Naive B cell (primary cell): ENCODE results near the gene LRP3. TPM values are rescaled to one million over a fixed set of nuclear protein-coding genes. Genes with fewer than 3 reads are reported as not detected.
"Not testable (repeated sequence)": the region's sequence is repeated elsewhere in the genome, so short reads cannot be mapped to it uniquely, and the experiment has no call there.

Source experiments
- ATAC-seq, 2 donors: fragments of 150-1000 bp; cut with Tn5 transposase; 2 replicates each; pipeline ENCODE4 v1.10.0; 2021; ENCODE audit warnings: low read depth in 2 of 2, mild to moderate bottlenecking in 2 of 2, moderate library complexity in 2 of 2
- DNase-seq: peaks from one replicate; pipeline ENCODE4 v3.0.0; 2022
- H3K27ac Mint-ChIP-seq, 6 donors: one replicate each; pipeline ENCODE4 v1.8.0; 2020 to 2022; ENCODE audit warnings: mild to moderate bottlenecking in 6 of 6, mixed read lengths in 6 of 6, moderate library complexity in 5 of 6, inconsistent platforms in 2 of 6
- H3K27me3 Mint-ChIP-seq, 3 donors: one replicate each; pipeline ENCODE4 v1.8.0; 2021 to 2022; ENCODE audit warnings: mixed read lengths in 3 of 3, mild to moderate bottlenecking in 1 of 3
- H3K36me3 Mint-ChIP-seq, 2 donors: one replicate each; pipeline ENCODE4 v1.8.0; 2020 to 2022; ENCODE audit warnings: mixed read lengths in 2 of 2, inconsistent platforms in 1 of 2, mild to moderate bottlenecking in 1 of 2
- H3K4me1 Mint-ChIP-seq, 3 donors: one replicate each; pipeline ENCODE4 v1.8.0; 2020 to 2022; ENCODE audit warnings: mixed read lengths in 3 of 3, inconsistent platforms in 1 of 3, mild to moderate bottlenecking in 1 of 3, moderate library complexity in 1 of 3
- H3K4me3 Mint-ChIP-seq, 8 donors: one replicate each; pipeline ENCODE4 v1.8.0; 2020 to 2022; ENCODE audit warnings: mild to moderate bottlenecking in 8 of 8, mixed read lengths in 8 of 8, moderate library complexity in 8 of 8, inconsistent platforms in 2 of 8
- H3K9me3 Mint-ChIP-seq, 7 donors: one replicate each; pipeline ENCODE4 v1.8.0; 2020 to 2022; ENCODE audit warnings: mixed read lengths in 7 of 7, mild to moderate bottlenecking in 5 of 7, inconsistent platforms in 2 of 7, moderate library complexity in 1 of 7
- polyA plus RNA-seq, 6 donors: library from polyadenylated mRNA; unstranded; fragments of 300-500 nt; fragmentation: Illumina TruSeq; gene quantifications; one replicate each; pipeline ENCODE4 v1.2.3, GENCODE V29; 2021; ENCODE audit warnings: low read depth in 6 of 6

LRP3 gene
- polyA plus RNA-seq, 6 donors from 2014 or later = not detected

GRCh38 chr19:33208904-33209849 lies 15.0 kb downstream of the LRP3 start:
- no peaks in the 10 kb centered on the region for H3K27me3 Mint-ChIP-seq
- no peak for ATAC-seq
- H3K27ac Mint-ChIP-seq = no peak overlapping the region
- H3K36me3 Mint-ChIP-seq = no peaks in the 10 kb centered on the region
- H3K4me3 Mint-ChIP-seq = no peak overlapping the region
- no peaks in the 10 kb centered on the region for H3K9me3 Mint-ChIP-seq
- H3K4me1 Mint-ChIP-seq = no peaks in the 10 kb centered on the region
- no peak for DNase-seq

DNA sequence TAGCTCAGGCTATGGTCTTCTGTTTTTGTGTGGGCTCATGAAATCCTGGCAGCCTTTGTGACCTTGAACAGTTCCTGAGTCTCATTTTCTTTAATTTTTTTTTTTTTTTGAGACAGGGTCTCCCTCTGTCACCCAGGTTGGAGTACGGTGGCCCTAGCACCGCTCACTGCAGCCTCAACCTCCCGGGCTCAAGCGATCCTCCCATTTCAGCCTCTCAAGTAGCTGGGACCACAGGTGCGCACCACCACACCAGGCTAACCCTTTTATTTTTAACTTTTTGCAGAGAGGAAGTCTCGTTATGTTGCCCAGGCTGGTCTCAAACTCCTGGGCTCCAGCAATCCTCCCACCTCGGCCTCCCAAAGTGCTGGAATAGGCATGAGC lies 15.7 kb downstream of the LRP3 start:
- not testable (repeated sequence) for H3K4me3 Mint-ChIP-seq, H3K27me3 Mint-ChIP-seq, H3K27ac Mint-ChIP-seq, DNase-seq, H3K9me3 Mint-ChIP-seq, H3K4me1 Mint-ChIP-seq, H3K36me3 Mint-ChIP-seq, ATAC-seq

DNA sequence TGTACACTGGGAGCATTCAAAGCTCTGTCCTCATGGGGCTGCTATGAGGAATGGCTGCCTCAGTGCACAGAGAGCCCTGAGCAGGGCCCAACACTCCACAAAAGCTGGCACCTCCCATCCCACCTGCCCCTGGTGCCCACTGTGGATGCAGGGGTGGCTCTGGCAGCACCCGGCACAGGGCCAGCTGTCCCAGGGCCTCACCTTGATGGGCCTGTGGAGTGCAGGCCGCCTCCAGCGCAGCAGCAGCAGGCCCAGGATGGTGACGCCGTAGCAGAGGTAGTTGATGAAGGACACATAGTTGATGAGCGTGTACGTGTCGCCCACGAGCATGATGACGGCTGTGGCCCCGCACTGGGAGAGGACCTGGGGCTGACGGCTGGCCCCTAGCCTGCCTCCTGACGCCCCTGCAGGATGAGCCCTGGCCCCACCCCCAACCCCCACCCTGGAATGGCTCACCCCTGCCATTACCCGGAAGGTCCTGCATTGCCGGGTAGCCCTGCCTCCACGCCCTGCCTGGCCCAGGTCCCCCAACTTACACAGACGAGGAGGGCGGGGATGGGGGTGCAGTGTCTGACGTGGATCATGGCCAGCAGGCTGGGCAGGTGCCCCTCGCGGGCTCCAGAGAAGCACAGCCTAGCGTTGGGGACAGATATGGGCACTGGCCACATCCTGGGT lies 16.3 kb downstream of the LRP3 start:
- Mint-ChIP-seq H3K9me3 (no peaks in the 10 kb centered on the region), H3K4me3 (no peak overlapping the region), H3K36me3 (no peaks in the 10 kb centered on the region), H3K27ac (no peak overlapping the region), H3K27me3 (no peaks in the 10 kb centered on the region), H3K4me1 (no peaks in the 10 kb centered on the region)
- DNase-seq (no peak), ATAC-seq (no peak)

- Mint-ChIP-seq H3K27ac (no peak overlapping the region), H3K27me3 (peaks cover 0 to 7% (median 0%) of the 10 kb centered on the region in 3 donors)
- ATAC-seq = no peak
Measured at GRCh38 chr19:33211794-33212435, 17.8 kb downstream of the LRP3 start.

GRCh38 chr19:33212436-33213172 lies 18.5 kb downstream of the LRP3 start:
- H3K4me3 Mint-ChIP-seq = no peak overlapping the region
- no peaks in the 10 kb centered on the region for H3K36me3 Mint-ChIP-seq
- ATAC-seq (no peak), DNase-seq (no peak)
- H3K27me3 Mint-ChIP-seq = peaks cover 0 to 7% (median 0%) of the 10 kb centered on the region in 3 donors
- peaks cover 0 to 4% (median 0%) of the 10 kb centered on the region in 3 donors for H3K4me1 Mint-ChIP-seq
- no peak overlapping the region for H3K27ac Mint-ChIP-seq
- H3K9me3 Mint-ChIP-seq = no peaks in the 10 kb centered on the region

More at GRCh38 chr19:33211794-33212435, 17.8 kb downstream of the LRP3 start:
- no peak overlapping the region for H3K4me3 Mint-ChIP-seq
- DNase-seq = no peak
- H3K9me3 Mint-ChIP-seq = no peaks in the 10 kb centered on the region
- no peaks in the 10 kb centered on the region for H3K36me3 Mint-ChIP-seq
- H3K4me1 Mint-ChIP-seq = peaks cover 0 to 4% (median 0%) of the 10 kb centered on the region in 3 donors

- Mint-ChIP-seq H3K4me3 (no peak overlapping the region), H3K9me3 (no peaks in the 10 kb centered on the region), H3K4me1 (peaks cover 0 to 4% (median 0%) of the 10 kb centered on the region in 3 donors), H3K27ac (no peak overlapping the region), H3K27me3 (peaks cover 0 to 7% (median 0%) of the 10 kb centered on the region in 3 donors), H3K36me3 (no peaks in the 10 kb centered on the region)
- no peak for ATAC-seq
- no peak for DNase-seq
Measured at GRCh38 chr19:33214596-33214995, 20.5 kb downstream of the LRP3 start.

- H3K9me3 Mint-ChIP-seq = no peaks in the 10 kb centered on the region
- no peaks in the 10 kb centered on the region for H3K36me3 Mint-ChIP-seq
- DNase-seq (no peak), ATAC-seq (no peak)
- H3K27me3 Mint-ChIP-seq = peaks cover 3 to 14% (median 4%) of the 10 kb centered on the region in 3 donors
- H3K4me1 Mint-ChIP-seq = peaks cover 0 to 4% (median 0%) of the 10 kb centered on the region in 3 donors
- no peak overlapping the region for H3K4me3 Mint-ChIP-seq
- H3K27ac Mint-ChIP-seq = peak overlapping the region in 1 of 6 donors; percentile 13
Measured at GRCh38 chr19:33215438-33216197, 21.5 kb downstream of the LRP3 start.

GRCh38 chr19:33216198-33216830 lies 22.2 kb downstream of the LRP3 start:
- H3K4me1 Mint-ChIP-seq = peaks cover 0 to 4% (median 0%) of the 10 kb centered on the region in 3 donors
- H3K36me3 Mint-ChIP-seq = no peaks in the 10 kb centered on the region
- peak overlapping the region in 1 of 8 donors; percentile 52 for H3K4me3 Mint-ChIP-seq
- peak overlapping the region in 1 of 6 donors; percentile 70 for H3K27ac Mint-ChIP-seq
- peaks cover 4 to 21% (median 10%) of the 10 kb centered on the region in 3 donors for H3K27me3 Mint-ChIP-seq
- ATAC-seq (no peak), DNase-seq (no peak)
- H3K9me3 Mint-ChIP-seq = no peaks in the 10 kb centered on the region

GRCh38 chr19:33217881-33218280 lies 23.8 kb downstream of the LRP3 start:
- ATAC-seq = no peak
- Mint-ChIP-seq H3K4me3 (peak overlapping the region in 1 of 8 donors; percentile 67), H3K27ac (peak overlapping the region in 1 of 6 donors; percentile 37), H3K9me3 (no peaks in the 10 kb centered on the region), H3K27me3 (peaks cover 7 to 30% (median 23%) of the 10 kb centered on the region in 3 donors), H3K4me1 (peaks cover 0 to 4% (median 0%) of the 10 kb centered on the region in 3 donors), H3K36me3 (no peaks in the 10 kb centered on the region)
- no peak for DNase-seq

DNA sequence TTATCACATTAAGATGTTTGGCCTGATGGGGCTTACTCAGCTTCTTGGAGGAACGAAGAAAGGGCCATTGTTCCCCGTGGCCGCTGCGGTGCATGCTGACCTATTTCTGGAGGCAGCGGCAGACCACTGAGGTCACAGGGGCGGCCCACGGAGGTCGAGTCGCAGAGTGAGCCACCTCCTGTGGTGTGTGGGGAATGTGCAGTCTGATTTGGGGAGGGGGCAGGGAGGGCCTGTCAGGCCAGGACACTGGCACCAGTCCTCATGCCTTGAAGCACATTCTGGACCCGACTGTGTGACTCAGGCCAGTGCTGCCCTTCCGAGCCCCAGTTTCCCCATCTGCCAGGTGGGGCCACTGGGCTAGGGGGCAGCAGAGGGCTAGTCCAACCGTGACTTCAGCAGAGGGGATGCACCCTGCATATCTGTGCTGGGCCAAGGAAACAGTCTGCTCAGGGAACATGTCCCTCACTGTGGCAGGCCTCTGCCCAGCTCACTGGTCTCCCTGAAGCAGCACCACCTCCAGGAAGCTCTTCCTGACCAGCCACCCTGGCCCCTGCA lies 25.2 kb downstream of the LRP3 start:
- no peaks in the 10 kb centered on the region for H3K9me3 Mint-ChIP-seq
- no peak overlapping the region for H3K4me3 Mint-ChIP-seq
- H3K4me1 Mint-ChIP-seq = peaks cover 0 to 4% (median 0%) of the 10 kb centered on the region in 3 donors
- DNase-seq (no peak), ATAC-seq (no peak)
- peak overlapping the region in 1 of 6 donors; percentile 30 for H3K27ac Mint-ChIP-seq
- no peaks in the 10 kb centered on the region for H3K36me3 Mint-ChIP-seq
- H3K27me3 Mint-ChIP-seq = peaks cover 12 to 44% (median 37%) of the 10 kb centered on the region in 3 donors

GRCh38 chr19:33220115-33220514 lies 26.0 kb downstream of the LRP3 start:
- Mint-ChIP-seq H3K4me3 (no peak overlapping the region), H3K27ac (no peak overlapping the region), H3K36me3 (no peaks in the 10 kb centered on the region), H3K27me3 (peaks cover 18 to 52% (median 45%) of the 10 kb centered on the region in 3 donors), H3K4me1 (peaks cover 3 to 7% (median 4%) of the 10 kb centered on the region in 3 donors), H3K9me3 (peaks cover 0 to 2% (median 0%) of the 10 kb centered on the region in 7 donors)
- DNase-seq (no peak), ATAC-seq (no peak)

DNA sequence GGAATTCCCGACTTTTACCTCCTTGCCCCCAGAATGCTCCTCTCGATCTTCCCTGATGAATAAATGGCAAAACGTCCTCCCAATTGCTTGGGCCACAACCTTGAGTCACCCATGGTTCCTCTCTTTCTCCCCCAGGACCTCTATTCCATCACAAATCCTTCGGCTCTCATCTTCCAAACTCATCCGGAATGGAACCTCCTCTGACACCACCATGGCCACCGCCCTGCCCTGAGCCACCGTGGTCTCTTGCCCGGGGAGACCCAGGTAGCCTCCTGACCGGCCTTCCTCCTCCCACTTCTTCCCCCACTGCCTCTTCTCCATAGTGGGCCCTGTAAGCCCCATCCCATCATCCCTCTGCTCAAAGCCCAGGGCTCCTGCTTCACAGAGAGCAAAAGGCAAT lies 26.6 kb downstream of the LRP3 start:
- peaks cover 19 to 54% (median 47%) of the 10 kb centered on the region in 3 donors for H3K27me3 Mint-ChIP-seq
- ATAC-seq (no peak), DNase-seq (no peak)
- peaks cover 0 to 2% (median 0%) of the 10 kb centered on the region in 7 donors for H3K9me3 Mint-ChIP-seq
- H3K36me3 Mint-ChIP-seq = no peaks in the 10 kb centered on the region
- no peak overlapping the region for H3K4me3 Mint-ChIP-seq
- H3K27ac Mint-ChIP-seq = no peak overlapping the region
- H3K4me1 Mint-ChIP-seq = peaks cover 3 to 7% (median 6%) of the 10 kb centered on the region in 3 donors
